ENCODE data around the gene MRGPRD. TPM values are rescaled to one million over a fixed set of nuclear protein-coding genes. Genes with fewer than 3 reads are reported as not detected.
A peak's percentile ranks its signal among the peaks of the same experiment; 100 is the strongest.

Gene MRGPRD
- polyA plus RNA-seq, 12 donors = 0.12 to 0.48 (median 0.25) TPM; not detected in 6

DNA sequence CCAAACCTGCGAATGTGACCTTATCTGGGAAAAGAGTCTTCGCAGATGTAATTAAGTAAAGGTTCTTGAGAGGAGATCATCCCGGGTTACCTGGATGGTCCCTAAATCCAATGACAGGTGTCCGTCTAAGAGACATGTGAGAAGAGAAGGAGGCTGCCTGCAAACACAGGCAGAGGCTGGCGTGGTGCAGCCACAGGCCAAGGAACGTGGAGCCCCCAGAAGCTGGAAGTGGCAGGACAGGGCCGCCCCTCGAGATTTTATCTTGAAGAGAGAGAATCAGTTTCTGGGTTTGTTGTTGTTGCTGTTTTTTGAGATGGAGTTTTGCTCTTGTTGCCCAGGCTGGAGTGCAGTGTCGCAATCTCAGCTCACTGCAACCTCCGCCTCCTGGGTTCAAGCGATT lies 33.6 kb downstream of the MRGPRD start:
- no peak for DNase-seq

GRCh38 chr11:68946416-68947090 lies 34.2 kb downstream of the MRGPRD start:
- peak; percentile 48 for DNase-seq

- peak; percentile 55 for DNase-seq
These were observed 38.0 kb downstream of the MRGPRD start for GRCh38 chr11:68942751-68943271.

- DNase-seq = no peak
These were observed 38.6 kb downstream of the MRGPRD start for GRCh38 chr11:68942095-68942620.

- no peak for DNase-seq
These were observed 39.3 kb downstream of the MRGPRD start for GRCh38 chr11:68941324-68942094.

GRCh38 chr11:68940651-68941323 lies 40.0 kb downstream of the MRGPRD start:
- DNase-seq = no peak

DNA sequence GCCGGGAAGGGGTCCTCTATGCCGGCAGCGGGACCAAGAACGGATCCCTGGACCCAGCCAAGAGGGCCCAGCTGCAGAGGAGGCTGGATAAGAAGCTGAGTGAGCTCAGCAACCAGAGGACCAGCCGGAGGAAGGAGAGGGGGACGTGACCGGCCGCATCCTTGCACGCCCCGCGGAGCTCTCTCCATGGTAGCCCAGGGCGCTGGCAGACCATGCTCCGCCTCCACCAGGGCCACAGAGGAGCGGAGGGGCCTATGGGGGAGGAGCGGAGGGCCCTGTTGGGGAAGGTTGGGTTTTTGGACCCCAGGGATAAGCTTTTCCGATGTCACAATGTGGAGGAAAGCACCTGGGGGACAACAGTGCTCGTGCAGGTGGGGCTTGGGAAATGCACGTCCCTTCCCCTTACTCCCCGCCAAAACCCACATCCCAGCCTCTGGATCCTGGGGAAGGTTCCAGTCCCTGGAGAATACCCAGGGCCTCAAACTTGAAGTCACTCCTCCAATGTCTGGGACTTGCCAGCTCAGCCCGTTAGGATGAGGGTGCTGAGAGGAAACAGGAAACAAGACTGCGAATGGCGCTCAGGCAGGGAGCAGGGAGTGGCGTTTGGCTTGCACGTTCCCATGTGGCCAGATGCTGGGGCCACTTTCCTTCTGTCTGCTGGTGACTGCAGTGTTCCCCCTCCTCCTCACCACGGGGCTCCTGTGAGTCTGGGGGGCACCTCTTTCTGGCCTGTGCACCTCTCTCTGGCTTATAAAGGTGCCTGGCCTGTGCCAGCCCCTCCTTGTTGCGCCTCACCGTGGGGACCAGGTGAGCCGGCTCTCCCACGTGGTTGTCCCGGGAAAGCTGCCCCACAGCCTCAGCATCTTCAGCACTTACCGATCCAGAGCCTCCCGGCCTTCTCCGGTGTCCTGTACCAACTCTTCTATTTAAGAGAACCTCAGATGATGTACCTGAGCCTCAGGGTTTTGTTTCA lies 40.9 kb downstream of the MRGPRD start:
- no peak for DNase-seq

DNA sequence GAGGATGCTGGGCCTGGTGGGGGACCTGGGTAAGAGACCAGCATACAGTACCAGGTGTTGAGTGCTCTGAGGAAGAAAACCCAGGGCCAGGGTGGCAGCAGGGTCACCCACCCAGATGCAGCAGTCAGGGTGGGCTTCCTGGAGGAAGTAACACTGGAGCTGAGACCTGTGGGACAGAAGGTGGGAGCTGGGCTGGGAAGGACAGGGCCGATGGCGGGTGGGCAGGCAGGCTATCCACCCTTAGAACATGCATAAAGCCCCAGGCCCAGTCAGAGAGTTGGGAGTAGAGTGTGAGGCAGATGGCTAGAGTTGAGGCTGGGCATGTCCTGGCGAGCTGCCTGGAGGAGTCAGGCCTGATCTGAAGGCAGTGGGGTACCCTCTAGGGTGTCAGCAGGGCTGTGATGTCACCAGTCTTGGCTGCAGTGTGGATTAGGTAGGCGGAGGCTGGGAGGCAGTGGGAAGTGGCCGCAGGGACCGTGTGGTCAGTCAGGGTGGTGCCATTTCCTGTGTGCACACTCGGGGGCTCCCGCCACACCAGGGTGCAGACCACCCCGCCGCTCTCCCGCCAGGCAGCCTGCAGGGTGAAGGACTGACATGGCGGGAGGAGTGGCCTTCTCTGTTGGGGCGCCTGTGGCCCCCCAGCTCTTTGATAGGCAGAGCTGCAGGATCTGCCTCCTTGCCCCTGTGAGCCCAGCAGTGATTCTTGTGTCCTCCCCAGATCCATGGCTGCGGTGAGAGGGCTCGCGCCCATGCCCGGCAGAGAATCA lies 41.8 kb downstream of the MRGPRD start:
- DNase-seq = no peak

DNA sequence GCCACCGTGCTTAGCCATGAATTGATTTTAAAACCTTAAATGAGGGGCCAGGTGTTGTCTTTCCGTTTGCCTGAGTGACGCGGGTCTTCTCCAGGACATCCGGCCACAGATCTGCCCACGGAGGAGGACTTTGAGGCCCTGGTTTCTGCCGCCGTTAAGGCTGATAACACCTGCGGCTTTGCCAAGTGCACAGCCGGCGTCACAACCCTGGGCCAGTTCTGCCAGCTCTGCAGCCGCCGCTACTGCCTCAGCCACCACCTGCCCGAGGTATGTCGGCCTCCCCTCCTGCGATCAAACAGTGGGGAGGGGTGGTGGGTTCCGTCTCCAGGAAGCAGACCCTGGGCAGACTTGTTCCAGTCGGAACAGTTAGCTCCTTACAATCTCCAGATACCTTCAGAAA lies 42.7 kb downstream of the MRGPRD start:
- DNase-seq = no peak

DNA sequence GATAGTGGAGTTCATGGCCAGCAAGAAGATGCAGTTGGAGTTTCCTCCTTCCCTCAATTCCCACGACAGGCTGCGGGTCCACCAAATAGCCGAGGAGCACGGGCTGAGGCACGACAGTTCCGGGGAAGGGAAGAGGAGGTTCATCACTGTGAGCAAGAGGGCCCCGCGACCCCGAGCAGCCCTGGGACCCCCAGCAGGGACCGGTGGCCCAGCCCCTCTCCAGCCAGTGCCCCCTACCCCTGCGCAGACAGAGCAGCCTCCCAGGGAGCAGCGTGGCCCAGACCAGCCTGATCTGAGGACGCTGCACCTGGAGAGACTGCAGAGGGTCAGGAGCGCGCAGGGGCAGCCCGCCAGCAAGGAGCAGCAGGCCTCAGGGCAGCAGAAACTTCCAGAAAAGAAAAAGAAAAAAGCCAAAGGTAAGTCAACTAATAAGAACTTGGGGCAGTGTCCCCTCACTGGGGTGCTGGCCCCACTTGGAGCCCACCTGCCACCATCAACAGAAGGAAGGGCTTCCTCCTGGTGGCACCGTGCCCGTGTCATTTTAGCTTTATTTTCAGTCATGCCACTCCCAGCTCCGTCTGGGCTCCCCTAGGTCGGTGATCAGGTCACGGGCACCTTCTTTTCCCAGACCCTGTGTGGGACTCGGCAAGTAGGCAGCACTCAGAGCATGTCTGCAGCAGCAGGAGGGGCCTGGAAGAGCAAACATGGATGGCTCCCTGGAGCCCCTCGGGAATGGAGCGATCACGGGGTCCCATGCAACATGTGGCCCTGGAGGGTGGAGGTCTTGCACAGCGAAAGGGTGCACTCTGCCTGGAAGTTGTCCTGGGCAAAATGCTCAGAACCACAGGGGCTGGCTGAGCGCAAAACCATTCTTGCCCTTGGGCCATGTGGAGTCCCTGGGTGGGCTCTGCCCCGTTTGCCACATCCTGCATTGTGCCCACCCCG lies 43.8 kb downstream of the MRGPRD start:
- no peak for DNase-seq

GRCh38 chr11:68936358-68936636 lies 44.5 kb downstream of the MRGPRD start:
- DNase-seq = no peak

GRCh38 chr11:68935516-68936357 lies 45.0 kb downstream of the MRGPRD start:
- DNase-seq = no peak

DNA sequence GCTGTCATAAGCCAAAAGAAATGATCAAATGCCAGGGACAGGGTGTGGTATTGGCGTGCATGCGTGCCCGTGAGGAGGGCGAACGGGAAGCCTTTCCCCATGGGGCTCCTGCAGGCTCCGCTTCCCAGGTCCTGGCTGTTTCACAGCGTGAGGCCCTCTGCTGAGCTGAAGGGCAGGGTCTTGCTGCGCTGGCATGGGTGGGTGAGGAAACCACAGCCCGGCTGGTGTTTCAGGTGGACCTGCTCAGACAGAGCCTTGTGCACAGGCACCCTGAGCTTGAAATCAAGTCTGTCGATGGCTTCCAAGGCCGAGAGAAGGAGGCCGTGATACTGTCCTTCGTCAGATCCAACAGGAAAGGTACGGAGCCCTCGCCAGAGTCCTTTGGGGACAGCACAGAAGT lies 45.7 kb downstream of the MRGPRD start:
- DNase-seq = no peak

DNA sequence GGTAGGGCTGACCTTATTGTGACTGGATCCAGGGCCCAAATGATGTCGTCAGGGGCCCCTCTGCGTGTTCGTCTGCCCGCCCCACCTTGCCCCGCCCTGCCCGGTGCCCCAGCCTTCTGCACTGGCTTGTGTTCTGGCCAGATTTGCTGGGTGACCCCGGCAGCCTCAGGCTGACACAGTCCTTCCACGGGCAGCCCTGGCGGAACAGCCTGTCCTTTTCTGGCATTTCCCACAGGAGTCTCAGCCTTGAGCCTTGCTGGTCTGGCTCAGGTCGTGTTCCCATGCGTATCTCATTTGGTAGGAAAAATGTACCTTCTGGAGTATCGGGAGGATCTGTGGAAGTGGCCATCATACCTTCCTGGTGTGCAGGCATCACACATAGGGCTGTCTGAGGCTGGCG lies 46.1 kb downstream of the MRGPRD start:
- no peak for DNase-seq

DNA sequence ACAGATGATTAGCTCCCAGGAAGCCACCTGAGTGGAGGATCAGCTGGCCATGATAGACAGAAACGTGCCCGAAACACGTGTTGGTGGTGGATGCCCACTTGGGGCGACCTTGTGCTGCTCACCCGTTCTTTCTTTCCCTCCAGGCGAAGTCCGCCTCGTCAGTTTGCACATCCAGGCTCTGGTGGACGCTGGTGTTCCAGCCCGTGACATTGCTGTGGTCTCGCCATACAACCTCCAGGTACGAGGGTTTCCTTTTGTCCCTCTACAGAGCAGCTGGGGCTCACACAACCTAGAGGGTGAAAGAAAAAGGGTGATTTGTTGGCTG lies 46.5 kb downstream of the MRGPRD start:
- DNase-seq = no peak

DNA sequence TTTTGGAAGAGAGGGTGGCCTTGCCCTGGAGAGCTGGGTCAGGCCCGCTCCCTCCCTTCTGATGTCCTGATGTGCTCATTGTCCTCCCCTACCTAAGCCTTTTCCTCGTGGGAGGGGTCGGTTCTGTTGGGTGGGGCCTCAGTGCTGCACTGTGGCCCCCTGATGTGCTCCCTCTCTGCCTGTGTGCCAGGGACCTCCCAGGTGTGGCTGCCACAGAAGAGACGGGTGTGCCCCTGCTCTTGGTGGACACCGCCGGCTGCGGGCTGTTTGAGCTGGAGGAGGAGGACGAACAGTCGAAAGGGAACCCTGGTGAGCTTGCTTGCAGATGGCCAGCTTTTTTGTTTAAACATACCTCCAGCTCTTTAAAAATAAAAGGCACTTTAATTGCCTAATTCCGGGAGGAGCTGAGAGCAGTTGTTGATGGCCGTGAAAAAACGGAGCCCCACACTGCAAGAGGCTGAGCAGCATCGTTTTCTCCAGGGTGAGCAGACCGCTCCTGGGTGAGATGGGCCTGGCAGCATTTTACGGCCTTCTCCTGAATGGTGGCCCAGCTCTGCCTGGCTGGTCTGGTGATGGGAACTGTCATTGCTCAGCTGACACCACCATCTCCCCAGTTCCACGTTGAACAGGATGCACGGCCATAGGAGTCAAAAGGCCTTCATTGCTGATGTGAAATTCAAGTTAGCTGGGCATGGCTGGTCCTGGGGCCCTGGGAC lies 47.0 kb downstream of the MRGPRD start:
- no peak for DNase-seq

GRCh38 chr11:68932933-68933577 lies 47.7 kb downstream of the MRGPRD start:
- no peak for DNase-seq

All from muscle of arm (tissue), 12 donors.